GM19351 (cell line): ENCODE measurements around the gene RETREG2.

ENCODE experiments used
- ATAC-seq: cut with Tn5 transposase; IDR thresholded peaks from one replicate; pipeline ENCODE4 v1.9.1; 2021; ENCODE audit warnings: mild to moderate bottlenecking, moderate library complexity; ENCODE audit not compliant: unreplicated experiment

Gene RETREG2

GRCh38 chr2:219213486-219214071 lies 35.5 kb downstream of the RETREG2 start:
- ATAC-seq = no peak

GRCh38 chr2:219214141-219214540 lies 36.1 kb downstream of the RETREG2 start:
- no peak for ATAC-seq

- ATAC-seq = no peak
Measured at GRCh38 chr2:219214786-219215185, 36.7 kb downstream of the RETREG2 start.

GRCh38 chr2:219215871-219216534 lies 37.9 kb downstream of the RETREG2 start:
- no peak for ATAC-seq

- ATAC-seq = no peak
Measured at GRCh38 chr2:219216535-219216915, 38.5 kb downstream of the RETREG2 start.

GRCh38 chr2:219218217-219218731 lies 40.2 kb downstream of the RETREG2 start:
- peak; percentile 32 for ATAC-seq

- peak; percentile 80 for ATAC-seq
Measured at GRCh38 chr2:219218732-219219701, 40.9 kb downstream of the RETREG2 start, which contains the start of gene ABCB6. Gene ABCB6 (minus strand): TSS chr2:219218958. CDS start chr2:219218673, 285 bp downstream.

GRCh38 chr2:219219784-219220532 lies 41.9 kb downstream of the RETREG2 start:
- ATAC-seq = no peak

GRCh38 chr2:219220652-219221402 lies 42.8 kb downstream of the RETREG2 start:
- no peak for ATAC-seq

- no peak for ATAC-seq
Measured at GRCh38 chr2:219221957-219222518, 44.0 kb downstream of the RETREG2 start.

- no peak for ATAC-seq
Measured at GRCh38 chr2:219223831-219224610, 45.9 kb downstream of the RETREG2 start.

- no peak for ATAC-seq
Measured at GRCh38 chr2:219225350-219225749, 47.3 kb downstream of the RETREG2 start.

- no peak for ATAC-seq
Measured at GRCh38 chr2:219228041-219228910, 50.2 kb downstream of the RETREG2 start.

- ATAC-seq = peak; percentile 6
Measured at GRCh38 chr2:219228911-219229304, 50.8 kb downstream of the RETREG2 start.

- peak; percentile 95 for ATAC-seq
Measured at GRCh38 chr2:219229305-219230058, 51.4 kb downstream of the RETREG2 start, which contains the start of the genes ANKZF1 and ATG9A. Gene ANKZF1 (plus strand): TSS chr2:219229806. CDS start chr2:219230258, 452 bp downstream. Gene ATG9A (minus strand): TSS chr2:219229636. CDS start chr2:219228024, 1,612 bp downstream.

- ATAC-seq = peak; percentile 22
Measured at GRCh38 chr2:219230059-219230540, 52.0 kb downstream of the RETREG2 start.

- ATAC-seq = no peak
Measured at GRCh38 chr2:219234331-219234730, 56.3 kb downstream of the RETREG2 start.
